RWPE2 (cell line): ENCODE measurements around the gene TIMM8B.
A peak's percentile ranks its signal among the peaks of the same experiment; 100 is the strongest.

Source experiments
- ATAC-seq: fragments of 200-7000 bp; cut with Tn5 transposase; 3 replicates; pipeline ENCODE4 v1.9.1; 2021; ENCODE audit warnings: low read depth
- DNase-seq: peaks from one replicate; pipeline ENCODE4 v3.0.0-alpha.2; 2020; ENCODE audit warnings: low spot score
- H3K27ac ChIP-seq: fragments of 450-650 bp; 2 replicates; pipeline ENCODE4 v1.5.1; 2017; ENCODE audit warnings: mild to moderate bottlenecking; ENCODE audit not compliant: poor library complexity, severe bottlenecking
- H3K27me3 ChIP-seq: fragments of 250-450 bp; sonication (Bioruptor Pico); 2 replicates; pipeline ENCODE4 v1.5.1; 2021; ENCODE audit warnings: mild to moderate bottlenecking, moderate library complexity; ENCODE audit not compliant: insufficient read depth, poor library complexity, severe bottlenecking
- H3K36me3 ChIP-seq: fragments of 250-450 bp; sonication (Bioruptor Pico); 2 replicates; pipeline ENCODE4 v1.5.1; 2020; ENCODE audit warnings: low read depth, mild to moderate bottlenecking, moderate library complexity
- H3K4me1 ChIP-seq: fragments of 250-450 bp; sonication (Bioruptor Pico); 2 replicates; pipeline ENCODE4 v1.5.1; 2021; ENCODE audit warnings: mild to moderate bottlenecking, moderate library complexity; ENCODE audit not compliant: insufficient read depth, poor library complexity, severe bottlenecking
- H3K4me3 ChIP-seq: fragments of 250-450 bp; sonication (Bioruptor Pico); 2 replicates; pipeline ENCODE4 v1.5.1; 2021; ENCODE audit warnings: mild to moderate bottlenecking, moderate library complexity; ENCODE audit not compliant: severe bottlenecking
- H3K9me3 ChIP-seq: fragments of 250-450 bp; sonication (Bioruptor Pico); 2 replicates; pipeline ENCODE4 v1.5.1; 2021; ENCODE audit warnings: mild to moderate bottlenecking, moderate library complexity; ENCODE audit not compliant: severe bottlenecking
- TF ChIP-seq, protein P1 (sequence below): fragments of 450-650 bp; IDR thresholded peaks from one replicate; pipeline ENCODE4 v1.5.1; 2017; ENCODE audit warnings: mild to moderate bottlenecking, moderate library complexity; ENCODE audit not compliant: poor library complexity, severe bottlenecking

The TIMM8B gene

DNA sequence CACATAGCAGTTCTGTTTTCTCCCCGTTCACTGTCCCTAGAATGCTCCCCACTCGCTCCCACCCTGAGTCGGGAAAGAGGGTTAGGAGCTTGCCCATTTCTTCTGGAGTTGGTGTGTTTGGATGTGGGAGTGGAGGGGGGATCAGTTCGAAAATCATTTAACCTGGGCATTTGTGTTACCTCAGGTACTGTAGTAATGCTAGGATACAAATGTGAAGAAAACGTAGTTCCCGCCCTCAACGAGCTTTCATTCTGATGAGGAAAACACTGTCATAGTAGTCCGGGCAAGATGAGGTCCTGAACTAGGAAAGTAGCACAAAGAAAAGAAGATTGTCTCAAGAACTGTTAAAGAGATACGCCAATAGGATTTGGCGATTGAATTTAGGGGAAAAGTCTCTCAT is 656 bp upstream of the TIMM8B start:
- ATAC-seq = peak; percentile 8; the same call in 1 of the 3 replicates
- no peak for DNase-seq
- no peaks in the 10 kb centered on the region for H3K27me3 ChIP-seq
- H3K9me3 ChIP-seq = no peaks in the 10 kb centered on the region
- peaks cover 83% of the 10 kb centered on the region for H3K36me3 ChIP-seq
- peak overlapping the region; percentile 17 for H3K27ac ChIP-seq
- peaks cover 4% of the 10 kb centered on the region for H3K4me1 ChIP-seq
- TF ChIP-seq, protein P1, sequence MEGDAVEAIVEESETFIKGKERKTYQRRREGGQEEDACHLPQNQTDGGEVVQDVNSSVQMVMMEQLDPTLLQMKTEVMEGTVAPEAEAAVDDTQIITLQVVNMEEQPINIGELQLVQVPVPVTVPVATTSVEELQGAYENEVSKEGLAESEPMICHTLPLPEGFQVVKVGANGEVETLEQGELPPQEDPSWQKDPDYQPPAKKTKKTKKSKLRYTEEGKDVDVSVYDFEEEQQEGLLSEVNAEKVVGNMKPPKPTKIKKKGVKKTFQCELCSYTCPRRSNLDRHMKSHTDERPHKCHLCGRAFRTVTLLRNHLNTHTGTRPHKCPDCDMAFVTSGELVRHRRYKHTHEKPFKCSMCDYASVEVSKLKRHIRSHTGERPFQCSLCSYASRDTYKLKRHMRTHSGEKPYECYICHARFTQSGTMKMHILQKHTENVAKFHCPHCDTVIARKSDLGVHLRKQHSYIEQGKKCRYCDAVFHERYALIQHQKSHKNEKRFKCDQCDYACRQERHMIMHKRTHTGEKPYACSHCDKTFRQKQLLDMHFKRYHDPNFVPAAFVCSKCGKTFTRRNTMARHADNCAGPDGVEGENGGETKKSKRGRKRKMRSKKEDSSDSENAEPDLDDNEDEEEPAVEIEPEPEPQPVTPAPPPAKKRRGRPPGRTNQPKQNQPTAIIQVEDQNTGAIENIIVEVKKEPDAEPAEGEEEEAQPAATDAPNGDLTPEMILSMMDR = no peak
- peak overlapping the region; percentile 55 for H3K4me3 ChIP-seq

DNA sequence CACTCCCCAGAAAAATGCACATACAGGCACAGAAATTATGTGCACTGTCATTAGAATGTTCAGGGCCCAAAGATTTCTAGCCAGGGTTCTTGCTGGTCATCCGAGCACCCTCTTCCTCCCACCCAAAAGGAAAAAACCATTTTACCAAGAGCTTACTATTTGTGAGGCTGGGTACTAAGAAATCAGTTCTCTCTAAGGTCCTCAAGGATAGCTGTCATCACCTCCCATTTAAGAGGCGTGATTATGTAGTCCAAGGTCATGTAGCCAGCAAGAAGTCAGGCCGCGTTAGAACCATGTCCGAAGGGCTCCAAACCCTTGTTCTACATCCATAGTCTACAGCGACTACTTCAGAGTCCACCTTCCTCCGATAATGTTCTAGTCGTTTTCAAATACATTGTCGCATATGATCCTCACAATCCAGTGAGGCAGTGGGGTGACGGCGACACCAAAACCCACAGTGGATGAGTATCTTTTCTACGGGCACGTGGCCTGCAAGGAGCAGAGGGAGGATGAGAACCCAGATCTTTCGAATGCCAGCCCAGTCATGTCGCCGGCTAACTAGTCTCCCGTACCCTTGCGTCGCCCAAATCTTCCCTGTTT is 634 bp downstream of the TIMM8B start:
- ATAC-seq = peak; percentile 24
- peaks cover 80% of the 10 kb centered on the region for H3K36me3 ChIP-seq
- DNase-seq = no peak
- peak overlapping the region; percentile 17 for H3K27ac ChIP-seq
- no peaks in the 10 kb centered on the region for H3K9me3 ChIP-seq
- H3K4me3 ChIP-seq = peak overlapping the region; percentile 55
- TF ChIP-seq, protein P1 = no peak
- peaks cover 4% of the 10 kb centered on the region for H3K4me1 ChIP-seq
- H3K27me3 ChIP-seq = no peaks in the 10 kb centered on the region

DNA sequence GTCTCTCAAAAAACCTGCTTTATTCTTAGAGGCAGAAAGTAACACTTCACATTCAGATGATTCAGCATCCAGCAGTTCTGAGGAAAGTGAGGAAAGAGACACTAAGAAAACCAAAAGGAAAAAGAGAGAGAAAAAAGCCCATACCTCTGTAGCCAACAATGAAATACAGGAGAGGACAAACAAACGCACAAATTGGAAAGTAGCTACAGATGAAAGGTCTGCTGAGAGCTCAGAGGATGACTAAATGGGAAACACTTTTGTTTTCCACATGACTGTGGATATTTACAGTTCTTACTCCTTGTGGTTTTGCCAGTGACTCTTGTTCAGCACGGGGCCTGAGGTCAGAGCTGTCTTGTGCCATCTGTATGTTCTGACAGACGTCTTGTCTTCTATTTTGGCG is 3.8 kb downstream of the TIMM8B start:
- Histone ChIP-seq H3K27me3 (no peaks in the 10 kb centered on the region), H3K4me1 (peaks cover 3% of the 10 kb centered on the region), H3K36me3 (peaks cover 79% of the 10 kb centered on the region), H3K27ac (no peak overlapping the region), H3K9me3 (no peaks in the 10 kb centered on the region), H3K4me3 (no peak overlapping the region)
- ATAC-seq = no peak
- TF ChIP-seq, protein P1 = no peak
- no peak for DNase-seq

DNA sequence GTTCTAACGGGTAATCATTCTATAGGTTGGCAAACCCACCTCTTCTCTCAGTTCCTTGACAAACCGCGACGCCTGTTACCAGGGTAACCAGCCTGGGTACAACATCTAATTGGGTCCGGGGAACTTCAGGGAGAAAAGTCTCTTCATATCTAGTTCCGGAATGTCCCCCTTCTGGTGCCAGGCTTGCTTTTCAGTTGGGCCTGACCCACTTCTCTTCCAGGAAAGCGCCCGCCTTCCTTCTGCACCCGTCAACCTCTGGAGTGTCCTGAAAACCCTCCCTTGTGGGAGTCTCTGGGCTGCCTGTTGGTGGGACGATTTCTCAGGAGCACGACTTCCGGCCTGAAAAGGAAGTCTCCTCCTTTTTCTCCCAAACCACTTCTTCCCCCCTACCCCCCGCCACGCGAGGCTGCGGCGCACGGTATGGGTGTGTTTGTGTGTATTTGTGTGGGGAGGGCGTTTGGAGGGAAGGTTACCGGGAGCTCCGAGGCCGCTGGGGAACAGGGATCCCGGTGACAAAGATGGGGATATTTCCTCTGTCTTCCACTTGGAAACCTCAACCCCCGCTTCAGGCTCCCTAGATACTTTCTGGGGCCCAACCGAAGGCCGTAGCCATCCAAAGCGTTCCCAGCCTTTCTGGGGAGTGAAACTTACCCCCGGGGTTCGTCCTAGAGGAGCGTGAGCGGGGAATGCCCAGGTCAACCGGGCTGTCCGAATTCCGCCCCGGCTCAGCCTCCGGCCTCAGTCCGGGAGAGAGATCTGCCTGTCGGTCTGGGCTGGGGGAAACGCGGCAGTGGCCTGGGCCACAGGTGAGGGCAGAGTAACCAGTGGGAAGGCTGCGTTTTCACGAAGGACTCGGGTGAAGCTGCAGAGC is 12.4 kb downstream of the TIMM8B start, which contains the start of the genes NKAPD1 and PIH1D2:
TSS of gene NKAPD1 (plus strand) at position 359 of the 871 bp plus-strand sequence. CDS start 1,276 bp downstream, outside the sequence.
TSS of gene PIH1D2 (minus strand) at position 77 of the 871 bp plus-strand sequence. CDS start 843 bp downstream, outside the sequence.
- peak; percentile 74 for DNase-seq
- ATAC-seq = peak; percentile 87
- H3K9me3 ChIP-seq = no peaks in the 10 kb centered on the region
- peaks cover 8% of the 10 kb centered on the region for H3K4me1 ChIP-seq
- peak within 1 kb of the TSS; percentile 78 for H3K4me3 ChIP-seq
- H3K36me3 ChIP-seq = peaks cover 41% of the 10 kb centered on the region
- TF ChIP-seq, protein P1 = no peak
- H3K27me3 ChIP-seq = no peaks in the 10 kb centered on the region
- H3K27ac ChIP-seq = peak within 1 kb of the TSS; percentile 68
